ENCODE data around the gene USP54.

The USP54 gene

GRCh38 chr10:73467206-73467605 is 123.9 kb downstream of the USP54 start:
- no peak for DNase-seq (ENCODE audit: low read depth)

GRCh38 chr10:73465978-73466726 is 125.0 kb downstream of the USP54 start:
- DNase-seq (ENCODE audit: low read depth) = no peak

GRCh38 chr10:73460897-73461296 is 130.2 kb downstream of the USP54 start:
- no peak for DNase-seq (ENCODE audit: low read depth)

- DNase-seq (ENCODE audit: low read depth) = no peak
Observed at GRCh38 chr10:73459683-73460314, 131.3 kb downstream of the USP54 start.

GRCh38 chr10:73456187-73456890 is 134.8 kb downstream of the USP54 start:
- DNase-seq (ENCODE audit: low read depth) = no peak

- no peak for DNase-seq (ENCODE audit: low read depth)
Observed at GRCh38 chr10:73449113-73449512, 142.0 kb downstream of the USP54 start.

- DNase-seq (ENCODE audit: low read depth) = no peak
Observed at GRCh38 chr10:73448384-73448783, 142.8 kb downstream of the USP54 start.

Measured in activated gamma-delta T cell treated with anti-CD3 and anti-CD28 coated beads, Interleukin-2, amount 50 U/mL, for 16 hours (primary cell).